ACHN (cell line): ENCODE results near the gene CMSS1.
A peak's percentile ranks its signal among the peaks of the same experiment; 100 is the strongest.
"Not testable (repeated sequence)": the region's sequence is repeated elsewhere in the genome, so short reads cannot be mapped to it uniquely, and the experiment has no call there.

Experiments
- DNase-seq: peaks from one replicate; pipeline ENCODE4 v3.0.0-alpha.2; 2015
- in situ Hi-C: cut with HindIII; loops from 2 replicates; pipeline ENCODE4 v1.10.0; 2017; ENCODE audit warnings: low sequenced_read_pairs, low pct_ligation_motif_present, low pct_unique_long_range_greater_than_20kb

CMSS1 gene

DNA sequence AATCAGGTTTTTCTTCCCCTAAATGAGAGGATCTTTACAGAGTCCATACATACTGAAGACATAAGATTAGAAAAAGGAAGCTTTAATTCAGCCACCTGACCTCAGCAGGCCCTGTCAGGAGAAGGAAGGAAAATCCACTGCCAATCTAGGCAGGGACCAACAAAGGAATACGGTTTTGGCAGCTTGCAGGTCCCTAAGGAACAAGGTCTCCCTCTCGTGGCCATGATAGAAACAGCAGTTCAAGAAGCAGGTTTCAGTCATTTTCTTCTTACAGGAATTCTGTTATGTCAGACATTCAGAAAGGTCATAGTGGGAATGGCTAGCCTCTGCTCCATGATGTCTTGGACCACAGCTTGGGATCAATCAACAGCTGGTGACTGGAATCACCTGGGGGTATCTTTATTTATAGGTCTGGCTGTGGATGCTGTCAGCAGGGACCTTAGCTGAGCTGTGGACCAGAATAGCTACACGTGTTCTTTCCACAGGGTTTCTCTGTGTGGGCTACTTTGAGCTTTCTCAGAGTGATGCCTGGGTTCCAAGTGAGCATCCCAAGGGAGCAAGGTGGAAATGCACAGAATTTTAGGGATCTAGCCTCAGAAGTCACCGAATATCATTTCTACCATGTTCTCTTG lies 9.4 kb upstream of the CMSS1 start:
- peak; percentile 69 for DNase-seq
- in situ Hi-C loops = no loop called here

- in situ Hi-C loops = no loop called here
- no peak for DNase-seq
These were observed 8.1 kb upstream of the CMSS1 start for GRCh38 chr3:99809565-99809964.

DNA sequence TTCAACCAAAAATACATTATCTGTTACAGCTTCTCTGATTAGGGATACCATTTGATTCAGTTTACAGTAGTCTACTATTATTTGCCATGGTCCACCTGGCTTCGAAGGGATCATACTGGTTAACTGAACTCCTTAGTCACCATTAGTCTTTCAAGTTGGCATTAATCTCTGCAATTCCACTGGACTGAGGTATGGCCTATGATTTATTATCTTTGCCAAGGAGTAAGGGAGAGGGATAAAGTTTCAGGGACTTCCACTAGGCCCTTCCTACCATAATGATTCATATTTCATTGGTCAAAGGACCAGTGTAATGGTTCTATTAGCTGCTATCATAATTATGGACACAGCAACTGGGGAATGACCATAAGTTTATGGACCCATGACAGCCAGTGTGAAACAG lies 7.3 kb upstream of the CMSS1 start:
- in situ Hi-C loops = no loop called here
- DNase-seq = no peak

DNA sequence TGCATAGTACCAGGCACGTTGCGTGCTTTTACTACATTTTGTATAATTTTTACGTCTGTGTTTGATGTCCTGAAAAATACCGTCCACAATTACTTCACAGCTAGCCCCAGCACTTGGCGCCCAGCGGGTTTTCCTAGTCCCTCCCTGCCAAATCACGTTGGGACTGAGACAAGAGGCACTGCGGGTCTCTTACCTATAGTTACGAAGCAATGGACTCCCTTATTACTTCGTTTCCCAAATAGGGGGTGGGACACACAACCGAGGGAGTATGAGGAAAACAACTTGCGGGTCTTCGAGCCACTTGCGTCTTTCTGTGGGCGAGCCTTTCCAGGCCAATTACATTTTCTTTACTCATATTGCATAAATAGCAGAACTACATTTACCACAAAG lies 620 bp upstream of the CMSS1 start:
- DNase-seq = peak; percentile 28

GRCh38 chr3:99818818-99819217 lies 1.2 kb downstream of the CMSS1 start:
- in situ Hi-C loops = no loop called here

More for the DNA sequence above, 620 bp upstream of the CMSS1 start:
- in situ Hi-C loops = no loop called here

DNA sequence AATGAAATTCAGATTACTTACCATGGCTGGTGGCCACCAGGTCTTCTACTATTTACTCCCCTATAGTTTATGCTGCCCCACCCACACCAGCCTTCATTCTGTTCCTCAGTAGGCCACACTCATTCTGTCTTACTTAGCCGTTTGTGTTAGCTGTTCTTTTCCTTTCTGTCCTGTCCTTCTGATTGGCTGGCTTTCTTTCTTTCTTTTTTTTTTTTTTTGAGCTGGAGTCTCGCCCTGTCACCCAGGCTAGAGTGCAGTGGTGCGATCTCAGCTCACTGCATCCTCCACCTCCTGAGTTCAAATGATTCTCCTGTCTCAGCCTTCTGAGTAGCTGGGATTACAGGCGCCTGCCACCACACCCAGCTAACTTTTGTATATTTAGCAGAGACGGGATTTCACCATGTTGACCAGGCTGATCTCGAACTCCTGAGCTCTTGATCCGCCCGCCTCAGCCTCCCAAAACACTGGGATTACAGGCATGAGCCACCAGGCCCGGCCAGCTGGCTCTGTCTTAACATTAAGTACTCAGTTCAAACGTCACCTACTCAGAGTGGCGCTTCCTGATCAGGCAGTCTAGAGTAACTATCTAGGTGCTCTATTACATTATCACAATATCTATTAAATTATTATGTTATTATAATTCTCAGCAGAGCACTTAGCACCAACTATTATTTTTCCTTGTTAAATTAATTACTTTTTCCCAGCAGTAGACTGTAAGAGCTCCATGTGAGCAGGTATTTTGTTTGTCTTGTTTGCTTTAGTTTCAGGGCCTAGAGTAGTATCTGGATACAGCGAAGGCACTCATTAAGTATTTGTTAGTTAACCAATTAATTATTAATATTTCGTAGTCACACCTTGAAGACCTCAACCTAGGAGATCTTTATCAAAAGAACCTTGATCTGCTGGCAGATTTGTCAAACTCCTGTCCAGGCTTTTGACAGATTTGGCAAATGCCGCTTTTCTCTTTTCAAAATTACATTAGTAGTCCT lies 6.4 kb downstream of the CMSS1 start:
- in situ Hi-C loops = no loop called here

More at GRCh38 chr3:99818818-99819217, 1.2 kb downstream of the CMSS1 start:
- no peak for DNase-seq

GRCh38 chr3:99825004-99825640 lies 7.5 kb downstream of the CMSS1 start:
- in situ Hi-C loops = no loop called here

More for the DNA sequence above, 6.4 kb downstream of the CMSS1 start:
- DNase-seq = peak; percentile 48

DNA sequence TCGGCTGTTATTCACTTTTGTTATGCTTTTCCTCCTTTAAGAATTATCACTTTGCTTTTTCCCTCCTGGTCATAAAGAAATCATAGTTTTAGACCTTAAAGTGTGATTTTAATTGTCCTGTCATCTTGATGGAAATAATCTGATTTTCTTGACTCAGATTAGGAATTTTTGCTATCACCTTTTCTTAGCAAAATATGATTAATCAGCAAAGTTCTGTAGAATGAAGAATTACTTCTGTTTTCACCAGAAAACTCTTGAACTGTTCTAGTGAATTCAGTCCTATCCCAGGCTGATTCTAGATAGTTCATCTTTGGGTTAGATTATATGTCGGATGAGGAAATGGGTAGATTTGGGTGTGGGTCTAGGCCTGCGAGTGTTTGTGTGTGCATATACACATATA lies 12.2 kb downstream of the CMSS1 start:
- no peak for DNase-seq
- in situ Hi-C loops = no loop called here

More at GRCh38 chr3:99825004-99825640, 7.5 kb downstream of the CMSS1 start:
- peak; percentile 49 for DNase-seq

GRCh38 chr3:99833617-99834205 lies 16.0 kb downstream of the CMSS1 start:
- in situ Hi-C loops = no loop called here
- DNase-seq = no peak

DNA sequence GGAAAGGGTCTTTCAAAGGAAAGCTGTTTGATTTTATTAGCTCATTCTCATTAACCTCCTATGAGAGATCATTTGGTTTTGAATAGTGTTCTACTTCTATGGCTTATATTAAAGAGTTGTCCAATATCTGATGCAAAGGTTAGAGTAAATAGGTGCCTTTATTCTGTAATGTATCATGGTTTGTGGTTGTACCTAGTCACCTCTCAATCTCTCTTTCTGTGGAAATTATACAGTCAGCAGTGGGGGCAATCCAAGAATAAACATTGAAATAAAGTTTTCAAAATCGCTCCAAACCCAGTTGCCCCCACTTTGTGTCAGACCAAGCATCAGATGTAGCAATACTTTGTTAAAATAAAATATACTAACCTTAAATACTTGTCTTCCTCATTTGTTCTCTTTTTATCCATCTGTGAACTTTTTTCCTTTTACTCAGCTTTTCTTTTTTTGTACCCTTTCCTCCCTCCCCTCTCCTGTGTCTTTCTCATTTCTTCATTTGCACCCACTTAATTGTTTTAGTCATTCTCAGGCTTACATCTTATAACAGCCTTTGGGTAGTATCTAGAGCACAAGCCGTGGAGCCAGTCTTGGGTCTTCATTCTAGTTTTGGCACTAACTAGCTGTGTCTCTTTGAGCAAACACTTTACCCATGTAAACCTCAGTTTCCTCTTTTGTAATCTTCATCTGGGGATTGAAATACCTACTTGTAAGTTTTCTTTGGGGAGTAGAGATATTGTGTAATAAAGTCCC lies 16.7 kb downstream of the CMSS1 start:
- in situ Hi-C loops = no loop called here
- no peak for DNase-seq

- DNase-seq = no peak
- in situ Hi-C loops = no loop called here
These were observed 19.0 kb downstream of the CMSS1 start for GRCh38 chr3:99836681-99837080.

- no peak for DNase-seq
- in situ Hi-C loops = no loop called here
These were observed 20.1 kb downstream of the CMSS1 start for GRCh38 chr3:99837715-99838114.

GRCh38 chr3:99838755-99839154 lies 21.1 kb downstream of the CMSS1 start:
- in situ Hi-C loops = no loop called here
- DNase-seq = no peak

- in situ Hi-C loops = no loop called here
- no peak for DNase-seq
These were observed 22.0 kb downstream of the CMSS1 start for GRCh38 chr3:99839613-99840012.

DNA sequence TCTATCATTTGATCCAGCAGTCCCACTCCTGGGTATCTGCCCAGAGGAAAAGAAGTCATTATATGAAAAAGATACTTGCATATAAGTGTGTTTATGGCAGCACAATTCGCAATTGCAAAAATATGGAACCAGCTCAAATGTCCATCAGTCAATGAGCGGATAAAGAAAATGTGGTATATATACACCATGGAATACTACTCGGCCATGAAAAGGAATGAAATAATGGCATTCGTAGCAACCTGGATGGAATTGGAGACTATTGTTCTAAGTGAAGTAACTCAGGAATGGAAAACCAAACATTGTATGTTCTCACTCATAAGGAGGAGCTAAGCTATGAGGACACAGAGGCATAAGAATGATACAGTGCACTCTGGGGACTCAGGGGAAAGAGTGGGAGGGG lies 24.3 kb downstream of the CMSS1 start:
- in situ Hi-C loops, DNase-seq: not testable (repeated sequence)

DNA sequence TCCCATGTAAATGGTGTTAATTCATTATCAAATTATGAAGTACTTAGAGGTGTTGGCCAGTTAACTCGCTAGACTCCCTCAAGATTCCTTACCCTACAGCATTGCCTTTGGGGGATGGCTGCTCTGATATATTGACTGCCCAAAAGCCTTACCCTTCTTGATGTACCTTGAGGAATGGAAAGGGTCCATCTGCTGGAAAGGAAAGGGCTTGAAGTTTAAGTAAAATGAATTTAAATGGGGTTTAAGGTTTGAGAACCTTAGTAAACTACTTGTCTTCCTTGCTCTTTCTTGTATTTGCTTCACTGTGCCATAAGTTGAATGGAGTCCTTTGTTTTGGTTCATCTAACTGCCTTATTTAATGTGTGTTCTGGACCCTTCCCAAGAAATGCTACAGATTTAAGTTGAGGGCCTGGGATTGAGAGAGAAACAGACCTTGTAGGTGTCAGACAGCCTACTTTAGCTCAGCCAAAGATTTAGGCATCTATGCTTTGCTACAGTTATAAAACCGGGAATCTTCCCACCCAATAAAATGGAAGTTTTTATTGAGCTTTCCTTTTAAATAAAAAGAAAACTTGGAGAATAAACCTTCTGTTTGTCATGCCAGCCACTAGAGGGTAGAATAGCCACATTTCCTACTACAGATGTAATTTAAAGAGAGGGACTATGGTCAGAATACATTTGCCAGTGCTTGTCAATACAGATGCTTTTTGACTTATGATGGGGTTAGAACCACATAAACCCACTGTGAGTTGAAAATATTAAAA lies 25.3 kb downstream of the CMSS1 start:
- peak; percentile 59 for DNase-seq
- in situ Hi-C loops = no loop called here

- in situ Hi-C loops = no loop called here
- no peak for DNase-seq
These were observed 26.1 kb downstream of the CMSS1 start for GRCh38 chr3:99843590-99844258.
